SK-N-SH (cell line): ENCODE results near the gene TTC39C. TPM values are rescaled to one million over a fixed set of nuclear protein-coding genes. Genes with fewer than 3 reads are reported as not detected.
A peak's percentile ranks its signal among the peaks of the same experiment; 100 is the strongest.

Experiments
- CTCF ChIA-PET: fragments of 300-600, 350-600 bp; formaldehyde crosslinking; extraction: SDS; loops from one replicate; lab custom pipeline; 2021; lab: Yijun Ruan, JAX
- POLR2A ChIA-PET: fragments of 350-600 bp; sonication (Branson Sonifier 250); formaldehyde crosslinking; extraction: SDS; loops from one replicate; lab custom pipeline; 2020; ENCODE audit warnings: antibody characterized with exemption, inconsistent platforms; lab: Yijun Ruan, JAX
- DNase-seq: peaks from one replicate; pipeline ENCODE4 v3.0.0; 2012
- H2AFZ ChIP-seq: fragments of 200-600 bp; sonication (generic); 2 replicates; pipeline ENCODE4 v1.8.1; 2016; ENCODE audit warnings: antibody characterized with exemption, mild to moderate bottlenecking, low read depth
- H3F3A ChIP-seq: fragments of 200-600 bp; sonication (generic); replicated peaks from 2 replicates; pipeline ENCODE3; 2016; ENCODE audit warnings: antibody characterized with exemption, mild to moderate bottlenecking; ENCODE audit not compliant: insufficient read depth
- H3K27ac ChIP-seq, 2 experiments: fragments of 200-500 bp in 1 of 2; fragments of 200-600 bp in 1 of 2; sonication (Bioruptor generic) in 1 of 2; sonication (generic), shearing (Covaris generic) in 1 of 2; 2 replicates each; pipeline versions ENCODE4 v1.5.1 to v1.6.1; 2014 to 2016; ENCODE audit warnings: low read depth in 2 of 2, inconsistent platforms in 1 of 2, low read length in 1 of 2, mild to moderate bottlenecking in 1 of 2, mixed read lengths in 1 of 2
- H3K27me3 ChIP-seq: fragments of 200-600 bp; sonication (generic), shearing (Covaris generic); 2 replicates; pipeline ENCODE4 v1.6.1; 2016; ENCODE audit warnings: mixed run types; ENCODE audit not compliant: insufficient read depth
- H3K36me3 ChIP-seq, 2 experiments: fragments of 200-500 bp in 1 of 2; fragments of 200-600 bp in 1 of 2; sonication (Bioruptor generic) in 1 of 2; sonication (generic) in 1 of 2; replicated peaks in 1 of 2; 2 replicates each; pipeline versions ENCODE3 to v1.5.1; 2014 to 2016; ENCODE audit warnings: low read length in 1 of 2, mild to moderate bottlenecking in 1 of 2; ENCODE audit not compliant: insufficient read depth in 2 of 2, control insufficient read depth in 1 of 2
- H3K4me1 ChIP-seq, 2 experiments: fragments of 200-500 bp in 1 of 2; fragments of 200-600 bp in 1 of 2; sonication (Bioruptor generic) in 1 of 2; sonication (generic), shearing (Covaris generic) in 1 of 2; 2 replicates each; pipeline versions ENCODE4 v1.5.1 to v1.6.1; 2014 to 2016; ENCODE audit warnings: low read depth in 1 of 2, low read length in 1 of 2, mixed run types in 1 of 2; ENCODE audit not compliant: insufficient read depth in 2 of 2, control insufficient read depth in 1 of 2
- H3K4me2 ChIP-seq: fragments of 200-600 bp; sonication (generic), shearing (Covaris generic); 2 replicates; pipeline ENCODE4 v1.6.1; 2017; ENCODE audit warnings: mixed run types
- H3K4me3 ChIP-seq, 2 experiments: fragments of 200-500 bp in 1 of 2; fragments of 200-600 bp in 1 of 2; sonication (Bioruptor generic) in 1 of 2; sonication (generic), shearing (Covaris generic) in 1 of 2; 2 replicates each; pipeline versions ENCODE4 v1.5.1 to v1.8.1; 2014 to 2016; ENCODE audit warnings: low read depth in 2 of 2, inconsistent platforms in 1 of 2, low read length in 1 of 2, mild to moderate bottlenecking in 1 of 2, mixed read lengths in 1 of 2, moderate library complexity in 1 of 2
- H3K79me2 ChIP-seq: fragments of 200-600 bp; sonication (generic); 2 replicates; pipeline ENCODE4 v1.8.1; 2017; ENCODE audit warnings: mild to moderate bottlenecking; ENCODE audit not compliant: insufficient read depth
- H3K9ac ChIP-seq: fragments of 200-600 bp; sonication (generic); 2 replicates; pipeline ENCODE4 v1.6.1; 2017; ENCODE audit warnings: mixed run types
- H3K9me2 ChIP-seq: fragments of 200-600 bp; sonication (generic); 2 replicates; pipeline ENCODE4 v1.6.1; 2017; ENCODE audit warnings: mixed run types
- H3K9me3 ChIP-seq: fragments of 200-600 bp; sonication (generic); 2 replicates; pipeline ENCODE4 v1.6.1; 2017; ENCODE audit warnings: mixed run types, mild to moderate bottlenecking, moderate library complexity
- H4K20me1 ChIP-seq: fragments of 200-600 bp; sonication (generic); 2 replicates; pipeline ENCODE4 v1.6.1; 2017; ENCODE audit warnings: mild to moderate bottlenecking, mixed run types; ENCODE audit not compliant: insufficient read depth
- CHD2 ChIP-seq: fragments of 150-350 bp; IDR thresholded peaks from 2 replicates; pipeline ENCODE4 v1.6.1; 2018; ENCODE audit warnings: low read length; ENCODE audit not compliant: partially characterized antibody
- ELF1 ChIP-seq: IDR thresholded peaks from 2 replicates; pipeline ENCODE4 v1.4.0; 2012
- EP300 ChIP-seq, 2 experiments: IDR thresholded peaks; 2 replicates each; pipeline versions ENCODE4 v1.4.0 to v1.6.1; 2012; ENCODE audit warnings: borderline replicate concordance in 1 of 2, low read depth in 1 of 2, low read length in 1 of 2
- EZH2phosphoT487 ChIP-seq: fragments of 200-600 bp; sonication (generic); IDR thresholded peaks from 2 replicates; pipeline ENCODE4 v1.6.1; 2017; ENCODE audit warnings: low read depth, mixed run types, mild to moderate bottlenecking, antibody characterized with exemption, moderate library complexity, borderline replicate concordance
- FOXJ3 ChIP-seq: sonication (generic); formaldehyde crosslinking; IDR thresholded peaks from 2 replicates; pipeline ENCODE4 v1.5.1; 2020; ENCODE audit warnings: mild to moderate bottlenecking, missing genetic modification reagents
- GATA2 ChIP-seq: sonication (generic); formaldehyde crosslinking; IDR thresholded peaks from 2 replicates; pipeline ENCODE4 v1.5.0; 2020; ENCODE audit warnings: mild to moderate bottlenecking, missing genetic modification reagents
- MEF2A ChIP-seq: IDR thresholded peaks from 2 replicates; pipeline ENCODE4 v1.4.0; 2012; ENCODE audit warnings: low read depth, borderline replicate concordance
- MXI1 ChIP-seq: IDR thresholded peaks from 2 replicates; pipeline ENCODE4 v1.6.1; 2012; ENCODE audit warnings: mild to moderate bottlenecking, low read depth, low read length, improper control_type of control experiment
- NFIC ChIP-seq: IDR thresholded peaks from 2 replicates; pipeline ENCODE4 v1.4.0; 2012; ENCODE audit warnings: borderline replicate concordance
- RCOR1 ChIP-seq: fragments of 150-350 bp; IDR thresholded peaks from 2 replicates; pipeline ENCODE4 v1.6.1; 2017; ENCODE audit warnings: antibody characterized with exemption, low read length
- REST ChIP-seq: IDR thresholded peaks from 2 replicates; pipeline ENCODE4 v1.6.1; 2012; ENCODE audit warnings: mild to moderate bottlenecking, low read depth, low read length, moderate library complexity
- RFX5 ChIP-seq: IDR thresholded peaks from 2 replicates; pipeline ENCODE4 v1.6.1; 2012; ENCODE audit warnings: mild to moderate bottlenecking, improper control_type of control experiment, low read length
- RXRA ChIP-seq: IDR thresholded peaks from 2 replicates; pipeline ENCODE4 v1.4.0; 2012; ENCODE audit warnings: low read depth, mild to moderate bottlenecking, borderline replicate concordance
- USF1 ChIP-seq: IDR thresholded peaks from 2 replicates; pipeline ENCODE4 v1.4.0; 2012; ENCODE audit warnings: low read depth, borderline replicate concordance
- YY1 ChIP-seq: IDR thresholded peaks from 2 replicates; pipeline ENCODE4 v1.4.0; 2012; ENCODE audit warnings: low read depth, mild to moderate bottlenecking
- WGBS: methylation state at CpG from one replicate; pipeline ENCODE4 v1.1.6; 2017; ENCODE audit warnings: low lambda C conversion rate; 5-methylcytosine and 5-hydroxymethylcytosine counted together
- polyA plus RNA-seq, 3 experiments: library from polyadenylated mRNA; depleted of rRNA; stranded (reverse); fragments of >200 nt; gene quantifications; 2 replicates each; pipeline ENCODE4 v1.2.3, GENCODE V29; 2012

The TTC39C gene
- polyA plus RNA-seq, 1 of the 3 experiments (the other 2 are of a cell fraction) = 8.6 TPM

GRCh38 chr18:24089076-24089475 is 74.5 kb downstream of the TTC39C start:
- H3K4me3 ChIP-seq = no peak overlapping the region
- H3K9me2 ChIP-seq = no peaks in the 10 kb centered on the region
- no peaks in the 10 kb centered on the region for H3K27me3 ChIP-seq
- no peak overlapping the region for H2AFZ ChIP-seq
- CTCF ChIA-PET = interaction anchor here (0.7 to 1.2 kb wide), 2 partner anchors 12 to 806 kb away, joined by 3 read pairs; no protein-coding TSS in a partner anchor
- no peak overlapping the region for H3K4me2 ChIP-seq
- POLR2A ChIA-PET = no interaction called here
- no peak for TF ChIP-seq GATA2 (CRISPR knock-in tag)
- no peak for TF ChIP-seq USF1
- TF ChIP-seq MXI1 = peak; percentile 43; the same call in 1 of the 2 replicates
- TF ChIP-seq FOXJ3 (CRISPR knock-in tag) = no peak
- no peak for TF ChIP-seq MEF2A
- TF ChIP-seq REST = no peak
- no peak for TF ChIP-seq EP300 (IDR thresholded peaks at IDR 0.05; ENCODE audit: borderline replicate concordance in 1 of 2, low read depth in 1 of 2, low read length in 1 of 2)
- TF ChIP-seq NFIC = no peak
- no peak for TF ChIP-seq YY1
- H3K9me3 ChIP-seq = no peaks in the 10 kb centered on the region
- peak; percentile 39 for DNase-seq
- no peak overlapping the region for H3K9ac ChIP-seq
- H3K27ac ChIP-seq = peak overlapping the region in 1 of 2 experiments; percentile 55; a peak in 2 of 4 replicates
- H3K36me3 ChIP-seq = peaks cover 2 to 13% of the 10 kb centered on the region in 2 experiments
- peaks cover 10 to 12% of the 10 kb centered on the region in 2 experiments; a peak in 3 of 4 replicates for H3K4me1 ChIP-seq
- no peaks in the 10 kb centered on the region for H4K20me1 ChIP-seq
- H3K79me2 ChIP-seq = no peaks in the 10 kb centered on the region
- WGBS = 58% methylated on average over 4 of the region's 4 CpGs
- no peaks in the 10 kb centered on the region for H3F3A ChIP-seq

- no peaks in the 10 kb centered on the region for H3K27me3 ChIP-seq
- ChIA-PET POLR2A (no interaction called here), CTCF (interaction anchor here (0.7 to 1.2 kb wide), 2 partner anchors 11 to 807 kb away, joined by 3 read pairs; no protein-coding TSS in a partner anchor)
- peak overlapping the region in 1 of 2 experiments; percentile 55; a peak in 2 of 4 replicates for H3K27ac ChIP-seq
- H3K9me3 ChIP-seq = no peaks in the 10 kb centered on the region
- WGBS = 65% methylated on average over 4 of the region's 4 CpGs
- DNase-seq = no peak
- H3F3A ChIP-seq = no peaks in the 10 kb centered on the region
- no peak overlapping the region for H3K4me2 ChIP-seq
- H3K36me3 ChIP-seq = peaks cover 9 to 13% of the 10 kb centered on the region in 2 experiments
- H3K4me1 ChIP-seq = peaks cover 10 to 12% of the 10 kb centered on the region in 2 experiments; a peak in 3 of 4 replicates
- no peak for TF ChIP-seq CHD2
- TF ChIP-seq MEF2A = no peak
- no peak for TF ChIP-seq RCOR1
- no peak for TF ChIP-seq RXRA
- TF ChIP-seq MXI1 = no peak
- no peak for TF ChIP-seq RFX5
- no peak for TF ChIP-seq ELF1
- no peak for TF ChIP-seq FOXJ3 (CRISPR knock-in tag)
- no peak for TF ChIP-seq EZH2phosphoT487
- H3K9ac ChIP-seq = no peak overlapping the region
- H2AFZ ChIP-seq = no peak overlapping the region
- no peaks in the 10 kb centered on the region for H3K9me2 ChIP-seq
- H4K20me1 ChIP-seq = no peaks in the 10 kb centered on the region
- H3K79me2 ChIP-seq = no peaks in the 10 kb centered on the region
- no peak overlapping the region for H3K4me3 ChIP-seq
Observed at GRCh38 chr18:24089515-24090337, 75.2 kb downstream of the TTC39C start.
